22Rv1 (cell line): ENCODE data around the gene ARL6IP5.

ENCODE experiments used
- CTCF ChIP-seq: fragments of 450-650 bp; IDR thresholded peaks from 2 replicates; pipeline ENCODE4 v1.5.1; 2017; ENCODE audit warnings: mild to moderate bottlenecking
- ZFX ChIP-seq: fragments of 450-650 bp; IDR thresholded peaks from 2 replicates; pipeline ENCODE4 v1.6.1; 2017; ENCODE audit warnings: antibody characterized with exemption, borderline replicate concordance

GRCh38 chr3:69059688-69060087, 25.0 kb upstream of the ARL6IP5 start:
- TF ChIP-seq CTCF: no peak
- no peak for TF ChIP-seq ZFX
